B cell (primary cell): ENCODE measurements around the gene MXRA8. TPM values are rescaled to one million over a fixed set of nuclear protein-coding genes. Genes with fewer than 3 reads are reported as not detected.

ENCODE experiments used
- ATAC-seq: fragments of 200-7000 bp; cut with Tn5 transposase; one replicate; pipeline ENCODE4 v1.10.0; 2021; ENCODE audit warnings: low read depth, mild to moderate bottlenecking, moderate number of reproducible peaks, moderate library complexity
- CTCF ChIA-PET: fragments of 350-600 bp; sonication (Branson Sonifier 250); formaldehyde crosslinking; loops from one replicate; lab custom pipeline; 2021; ENCODE audit warnings: antibody characterized with exemption, inconsistent platforms; lab: Charles Lee
- POLR2A ChIA-PET: fragments of 350-600 bp; sonication (Branson Sonifier 250); formaldehyde crosslinking; loops from one replicate; lab custom pipeline; 2021; ENCODE audit warnings: antibody characterized with exemption; lab: Charles Lee
- DNase-seq: peaks from one replicate; pipeline ENCODE4 v3.0.0; 2013
- H2AFZ ChIP-seq: 2 replicates; pipeline ENCODE4 v1.6.1; 2012; ENCODE audit warnings: mild to moderate bottlenecking, low read depth, low read length; ENCODE audit not compliant: insufficient read depth, poor library complexity, severe bottlenecking
- H3K27ac ChIP-seq, 2 donors: 1 replicate in 1 of 2; 2 replicates in 1 of 2; pipeline ENCODE4 v1.5.1; 2012 to 2013; ENCODE audit warnings: low read length in 2 of 2, mild to moderate bottlenecking in 2 of 2, moderate library complexity in 1 of 2
- H3K27me3 ChIP-seq, 4 experiments: fragments of 200-600 bp in 1 of 4; sonication (generic) in 1 of 4; replicated peaks in 1 of 4; 1 replicate in 2 of 4; 2 replicates in 2 of 4; pipeline versions ENCODE4 v1.6.1 to v1.7.0; 2013 to 2016; ENCODE audit warnings: low read length in 3 of 4, mild to moderate bottlenecking in 2 of 4, mixed read lengths in 1 of 4, moderate library complexity in 1 of 4; ENCODE audit not compliant: insufficient read depth in 4 of 4, control insufficient read depth in 3 of 4; ENCODE audit errors: control extremely low read depth in 1 of 4
- H3K36me3 ChIP-seq, 2 experiments: replicated peaks in 1 of 2; 1 replicate in 1 of 2; 2 replicates in 1 of 2; pipeline versions ENCODE4 v1.6.1 to v1.7.1; 2013; ENCODE audit warnings: low read length in 1 of 2; ENCODE audit not compliant: insufficient read depth in 2 of 2, control insufficient read depth in 1 of 2; ENCODE audit errors: control extremely low read depth in 1 of 2, extremely low read depth in 1 of 2
- H3K4me1 ChIP-seq, 2 donors: fragments of 200-600 bp in 1 of 2; sonication (generic) in 1 of 2; 1 replicate in 1 of 2; 2 replicates in 1 of 2; pipeline versions ENCODE4 v1.5.1 to v1.6.1; 2013 to 2017; ENCODE audit warnings: low read length in 2 of 2; ENCODE audit not compliant: control insufficient read depth in 2 of 2, insufficient read depth in 2 of 2
- H3K4me2 ChIP-seq: replicated peaks from 2 replicates; pipeline ENCODE3; 2012; ENCODE audit warnings: mild to moderate bottlenecking, low read depth, low read length; ENCODE audit not compliant: poor library complexity, severe bottlenecking
- H3K4me3 ChIP-seq, 5 experiments: fragments of 200-600 bp in 1 of 5; sonication (generic) in 1 of 5; 1 replicate in 3 of 5; 2 replicates in 2 of 5; pipeline versions ENCODE4 v1.5.1 to v1.7.0; 2011 to 2016; ENCODE audit warnings: low read length in 4 of 5, mild to moderate bottlenecking in 4 of 5, low read depth in 2 of 5, control low read depth in 1 of 5, moderate library complexity in 1 of 5; ENCODE audit not compliant: insufficient read depth in 1 of 5; ENCODE audit errors: control extremely low read depth in 1 of 5, extremely low read depth in 1 of 5
- H3K79me2 ChIP-seq: fragments of 200-600 bp; sonication (generic); one replicate; pipeline ENCODE4 v1.6.0; 2016; ENCODE audit warnings: low read length; ENCODE audit not compliant: control insufficient read depth, insufficient read depth
- H3K9ac ChIP-seq: fragments of 200-600 bp; sonication (generic); 2 replicates; pipeline ENCODE4 v1.6.1; 2017; ENCODE audit warnings: mild to moderate bottlenecking, low read length, moderate library complexity
- H3K9me3 ChIP-seq, 3 donors: one replicate each; pipeline versions ENCODE4 v1.6.1 to v1.7.1; 2013; ENCODE audit warnings: low read length in 2 of 3; ENCODE audit not compliant: control insufficient read depth in 2 of 3, insufficient read depth in 1 of 3; ENCODE audit errors: control extremely low read depth in 1 of 3
- H4K20me1 ChIP-seq: 2 replicates; pipeline ENCODE4 v1.6.0; 2012; ENCODE audit warnings: mild to moderate bottlenecking, low read length; ENCODE audit not compliant: insufficient read depth, control insufficient read depth, poor library complexity, severe bottlenecking
- H3K27ac Mint-ChIP-seq: one replicate; pipeline ENCODE4 v1.8.0; 2021; ENCODE audit warnings: mixed read lengths
- H3K27me3 Mint-ChIP-seq: one replicate; pipeline ENCODE4 v1.8.0; 2021; ENCODE audit warnings: mixed read lengths
- H3K4me1 Mint-ChIP-seq: one replicate; pipeline ENCODE4 v1.8.0; 2021; ENCODE audit warnings: mixed read lengths
- H3K4me3 Mint-ChIP-seq: one replicate; pipeline ENCODE4 v1.8.0; 2021; ENCODE audit warnings: mixed read lengths
- H3K9me3 Mint-ChIP-seq: one replicate; pipeline ENCODE4 v1.8.0; 2022; ENCODE audit warnings: mixed read lengths; ENCODE audit not compliant: insufficient read depth
- CTCF ChIP-seq: fragments of 200-600 bp; IDR thresholded peaks from one replicate; pipeline ENCODE4 v1.8.0; 2022; ENCODE audit warnings: antibody characterized with exemption, mild to moderate bottlenecking
- EZH2 ChIP-seq: IDR thresholded peaks from 2 replicates; pipeline ENCODE4 v1.6.1; 2012; ENCODE audit warnings: borderline replicate concordance, low read depth, mild to moderate bottlenecking, moderate library complexity, low read length; ENCODE audit not compliant: insufficient read depth, poor library complexity, severe bottlenecking
- WGBS: methylation state at CpG from one replicate; pipeline ENCODE4 v1.1.5; 2013; ENCODE audit warnings: missing lambda C conversion rate; ENCODE audit not compliant: insufficient coverage; 5-methylcytosine and 5-hydroxymethylcytosine counted together
- intact Hi-C: fragments of 100-400 bp; cut with micrococcal nuclease; formaldehyde crosslinking; loops from one replicate; pipeline ENCODE4 v1.10.0; 2022
- polyA plus RNA-seq: library from polyadenylated mRNA; depleted of rRNA; stranded (reverse); fragments of >200 nt; gene quantifications from 2 replicates; pipeline ENCODE4 v1.2.3, GENCODE V29; 2012
- total RNA-seq, 2 donors: library from RNA; stranded (reverse); fragments of 120-200 nt in 1 of 2; gene quantifications; 1 replicate in 1 of 2; 2 replicates in 1 of 2; pipeline versions ENCODE4 v1.2.3 to v1.2.4, GENCODE V29; 2013 to 2022

The MXRA8 gene
- total and polyA plus RNA-seq, 2 donors (not counting 1 experiment from before 2014, with no cell fraction given), result 0.10 TPM; not detected in 1

DNA sequence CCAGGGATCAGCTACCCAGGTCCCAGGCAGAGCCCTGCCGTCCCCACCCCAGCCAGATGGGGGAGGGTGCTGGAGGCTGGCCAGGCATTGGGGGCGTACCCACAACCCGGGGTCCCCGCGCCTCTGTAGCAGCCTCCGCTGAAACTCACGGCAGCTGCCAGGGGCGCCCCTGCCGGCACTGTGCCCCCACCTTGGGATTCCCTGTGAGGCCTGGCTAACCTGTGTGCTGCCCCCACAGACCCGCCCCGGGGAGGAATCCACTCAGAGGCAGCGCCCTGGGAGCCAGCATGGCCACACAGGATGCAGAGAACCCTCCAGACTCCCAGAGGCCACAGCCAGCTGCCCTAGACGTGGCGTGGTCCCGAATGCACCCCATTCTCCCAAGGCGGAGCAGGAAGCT is 13.0 kb downstream of the MXRA8 start:
- no peak overlapping the region for H3K4me2 ChIP-seq
- H3K4me3 Mint-ChIP-seq, result no peak overlapping the region
- H3K9ac ChIP-seq, result no peak overlapping the region
- no peaks in the 10 kb centered on the region for H3K27me3 Mint-ChIP-seq
- TF ChIP-seq EZH2 (no peak), CTCF (no peak)
- 95% methylated on average over 16 of the region's 16 CpGs for WGBS
- no peaks in the 10 kb centered on the region for H3K27me3 ChIP-seq
- intact Hi-C loops, result no loop called here
- H3K9me3 ChIP-seq, result peaks cover 0 to 7% (median 0%) of the 10 kb centered on the region in 3 donors
- POLR2A ChIA-PET, result no interaction called here
- H3K9me3 Mint-ChIP-seq, result no peaks in the 10 kb centered on the region
- no peak for ATAC-seq
- no peak overlapping the region for H3K4me3 ChIP-seq
- peaks cover 41% of the 10 kb centered on the region for H4K20me1 ChIP-seq
- H3K27ac ChIP-seq, result no peak overlapping the region
- CTCF ChIA-PET, result no interaction called here
- no peak overlapping the region for H2AFZ ChIP-seq
- peaks cover 6 to 13% of the 10 kb centered on the region in 2 donors for H3K4me1 ChIP-seq
- H3K79me2 ChIP-seq, result peaks cover 34% of the 10 kb centered on the region
- DNase-seq, result no peak
- no peak overlapping the region for H3K27ac Mint-ChIP-seq
- H3K4me1 Mint-ChIP-seq, result peaks cover 15% of the 10 kb centered on the region
- peaks cover 0 to under 1% of the 10 kb centered on the region in 2 experiments for H3K36me3 ChIP-seq

DNA sequence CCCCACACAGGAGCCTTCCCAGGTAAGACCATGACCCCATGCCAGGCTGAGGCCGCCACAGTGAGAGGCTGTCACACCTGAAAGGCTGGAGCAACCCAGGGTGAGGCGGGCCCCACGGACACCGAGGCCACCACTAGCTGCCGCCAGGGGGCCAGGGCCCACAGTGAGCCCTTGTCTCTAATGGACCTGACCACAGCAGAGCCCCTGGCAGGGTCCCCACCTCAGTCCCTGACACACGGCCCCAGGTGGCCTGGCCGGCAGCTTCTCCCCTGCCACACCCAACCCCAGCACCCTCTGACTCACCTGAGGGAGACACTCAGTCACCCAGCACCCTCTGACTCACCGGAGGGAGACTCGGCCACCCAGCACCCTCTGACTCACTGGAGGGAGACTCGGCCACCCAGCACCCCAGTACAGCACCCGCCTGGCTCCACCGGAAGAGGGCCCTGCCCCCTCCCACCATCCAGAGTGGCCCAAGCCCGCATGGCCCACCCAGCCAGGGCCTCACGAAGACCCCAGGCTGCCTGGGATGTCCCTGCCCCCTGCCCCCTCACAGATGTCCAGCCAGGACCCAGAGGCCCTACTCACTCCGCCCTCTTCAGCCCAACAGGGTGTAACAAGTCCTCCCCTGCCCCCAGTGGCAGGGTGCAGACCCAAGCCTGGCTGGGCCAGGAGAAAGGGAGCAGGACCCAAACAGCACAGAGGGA is 13.5 kb downstream of the MXRA8 start:
- H3K36me3 ChIP-seq, result peaks cover 0 to 4% of the 10 kb centered on the region in 2 experiments
- intact Hi-C loops, result no loop called here
- peaks cover 6 to 13% of the 10 kb centered on the region in 2 donors for H3K4me1 ChIP-seq
- no peak overlapping the region for H3K27ac ChIP-seq
- Mint-ChIP-seq H3K4me1 (peaks cover 15% of the 10 kb centered on the region), H3K27ac (no peak overlapping the region), H3K9me3 (no peaks in the 10 kb centered on the region), H3K4me3 (no peak overlapping the region), H3K27me3 (no peaks in the 10 kb centered on the region)
- ATAC-seq (no peak), DNase-seq (no peak)
- WGBS, result 83% methylated on average over 14 of the region's 15 CpGs
- H3K79me2 ChIP-seq, result peaks cover 34% of the 10 kb centered on the region
- H3K27me3 ChIP-seq, result no peaks in the 10 kb centered on the region
- H3K9me3 ChIP-seq, result peaks cover 0 to 7% (median 0%) of the 10 kb centered on the region in 3 donors
- TF ChIP-seq EZH2 (no peak), CTCF (no peak)
- peaks cover 41% of the 10 kb centered on the region for H4K20me1 ChIP-seq
- no peak overlapping the region for H2AFZ ChIP-seq
- H3K4me3 ChIP-seq, result no peak overlapping the region
- ChIA-PET CTCF (interaction anchor here (0.6 kb wide), 1 partner anchor 337 kb away, joined by 4 read pairs; no protein-coding TSS in a partner anchor), POLR2A (no interaction called here)
- no peak overlapping the region for H3K4me2 ChIP-seq
- H3K9ac ChIP-seq, result no peak overlapping the region
